ENCODE measurements around the gene ITGB5. TPM values are rescaled to one million over a fixed set of nuclear protein-coding genes. Genes with fewer than 3 reads are reported as not detected.

ITGB5 gene
- total RNA-seq, 1 experiment from 2014 or later = 116 TPM

DNA sequence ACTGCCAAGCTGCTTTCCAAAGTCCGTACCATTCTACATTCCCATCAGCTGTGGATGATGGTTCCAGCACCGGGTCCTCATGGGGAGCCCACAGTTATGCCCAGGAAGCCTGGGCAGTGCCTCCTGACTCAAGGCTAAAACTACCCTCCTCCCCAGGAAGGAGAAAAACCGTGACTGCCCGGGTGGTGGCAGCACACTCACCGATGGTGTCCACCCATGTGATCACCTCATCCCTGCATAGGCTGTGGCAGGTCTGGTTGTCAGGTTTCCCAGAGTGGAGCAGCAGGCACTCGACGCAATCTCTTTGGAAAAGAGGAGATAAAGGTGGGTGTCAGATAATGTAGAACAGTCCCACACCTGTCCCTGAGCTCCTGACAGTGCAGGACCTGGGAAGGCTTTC is 118.4 kb downstream of the ITGB5 start:
- intact Hi-C loops (cut with micrococcal nuclease; ENCODE audit: unreplicated experiment) = loop anchor here (10.0 kb wide), 1 partner anchor 204 kb away; no protein-coding TSS in a partner anchor

DNA sequence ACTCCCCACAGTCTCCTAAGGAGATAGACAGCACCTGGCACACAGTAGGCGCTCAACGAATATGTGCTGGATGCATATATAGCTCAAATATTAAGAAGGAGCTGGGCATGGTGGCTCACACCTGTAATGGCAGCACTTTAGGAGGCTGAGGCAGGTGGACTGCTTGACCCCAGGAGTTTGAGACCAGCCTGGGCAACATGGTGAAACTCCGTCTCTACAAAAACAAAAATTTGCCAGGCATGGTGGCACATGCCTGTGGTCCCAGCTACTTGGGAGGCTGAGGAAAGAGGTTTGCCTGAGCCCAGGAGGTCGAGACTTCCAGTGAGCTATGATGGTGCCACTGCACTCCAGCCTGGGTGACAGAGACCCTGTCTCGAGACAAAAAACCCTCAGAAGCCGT is 119.5 kb downstream of the ITGB5 start:
- BruUV-seq (replicated peaks) = no TSS peak
- intact Hi-C loops (cut with micrococcal nuclease; ENCODE audit: unreplicated experiment) = loop anchor here (10.0 kb wide), 1 partner anchor 203 kb away; no protein-coding TSS in a partner anchor
- Histone ChIP-seq H3K9me3 (ENCODE audit: low read depth, low read length, poor library complexity, severe bottlenecking) (no peaks in the 10 kb centered on the region), H3K4me1 (ENCODE audit: insufficient read depth, low read length, poor library complexity, severe bottlenecking) (peaks cover 32% of the 10 kb centered on the region), H3K36me3 (ENCODE audit: insufficient read depth, low read length, poor library complexity, severe bottlenecking) (peaks cover 42% of the 10 kb centered on the region), H3K27ac (ENCODE audit: low read depth, low read length, poor library complexity, severe bottlenecking) (no peak overlapping the region), H3K27me3 (replicated peaks; ENCODE audit: insufficient read depth, low read depth, low read length, poor library complexity) (no peaks in the 10 kb centered on the region), H3K4me3 (ENCODE audit: low read depth, low read length, poor library complexity, severe bottlenecking) (no peak overlapping the region)
- DNase-seq (ENCODE audit: low spot score) = no peak
- ChIA-PET POLR2A (ENCODE audit: low non-redundant PET) (no interaction called here), CTCF (no interaction called here)
- no peak for TF ChIP-seq EZH2 (IDR thresholded peaks at IDR 0.05; ENCODE audit: borderline replicate concordance, low read depth, low read length, poor library complexity, severe bottlenecking)

More for the DNA sequence above, 118.4 kb downstream of the ITGB5 start:
- Histone ChIP-seq H3K9me3 (ENCODE audit: low read depth, low read length, poor library complexity, severe bottlenecking) (no peaks in the 10 kb centered on the region), H3K36me3 (ENCODE audit: insufficient read depth, low read length, poor library complexity, severe bottlenecking) (peaks cover 37% of the 10 kb centered on the region), H3K27me3 (replicated peaks; ENCODE audit: insufficient read depth, low read depth, low read length, poor library complexity) (no peaks in the 10 kb centered on the region), H3K27ac (ENCODE audit: low read depth, low read length, poor library complexity, severe bottlenecking) (no peak overlapping the region), H3K4me1 (ENCODE audit: insufficient read depth, low read length, poor library complexity, severe bottlenecking) (peaks cover 42% of the 10 kb centered on the region), H3K4me3 (ENCODE audit: low read depth, low read length, poor library complexity, severe bottlenecking) (no peak overlapping the region)
- TF ChIP-seq, protein P1, sequence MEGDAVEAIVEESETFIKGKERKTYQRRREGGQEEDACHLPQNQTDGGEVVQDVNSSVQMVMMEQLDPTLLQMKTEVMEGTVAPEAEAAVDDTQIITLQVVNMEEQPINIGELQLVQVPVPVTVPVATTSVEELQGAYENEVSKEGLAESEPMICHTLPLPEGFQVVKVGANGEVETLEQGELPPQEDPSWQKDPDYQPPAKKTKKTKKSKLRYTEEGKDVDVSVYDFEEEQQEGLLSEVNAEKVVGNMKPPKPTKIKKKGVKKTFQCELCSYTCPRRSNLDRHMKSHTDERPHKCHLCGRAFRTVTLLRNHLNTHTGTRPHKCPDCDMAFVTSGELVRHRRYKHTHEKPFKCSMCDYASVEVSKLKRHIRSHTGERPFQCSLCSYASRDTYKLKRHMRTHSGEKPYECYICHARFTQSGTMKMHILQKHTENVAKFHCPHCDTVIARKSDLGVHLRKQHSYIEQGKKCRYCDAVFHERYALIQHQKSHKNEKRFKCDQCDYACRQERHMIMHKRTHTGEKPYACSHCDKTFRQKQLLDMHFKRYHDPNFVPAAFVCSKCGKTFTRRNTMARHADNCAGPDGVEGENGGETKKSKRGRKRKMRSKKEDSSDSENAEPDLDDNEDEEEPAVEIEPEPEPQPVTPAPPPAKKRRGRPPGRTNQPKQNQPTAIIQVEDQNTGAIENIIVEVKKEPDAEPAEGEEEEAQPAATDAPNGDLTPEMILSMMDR (conservative IDR thresholded peaks at IDR 0.05; ENCODE audit: low read depth, low read length) = peak; percentile 59
- TF ChIP-seq EZH2 (IDR thresholded peaks at IDR 0.05; ENCODE audit: borderline replicate concordance, low read depth, low read length, poor library complexity, severe bottlenecking) = no peak
- ChIA-PET POLR2A (ENCODE audit: low non-redundant PET) (no interaction called here), CTCF (no interaction called here)
- peak; percentile 57 for DNase-seq (ENCODE audit: low spot score)
- no TSS peak for BruUV-seq (replicated peaks)

DNA sequence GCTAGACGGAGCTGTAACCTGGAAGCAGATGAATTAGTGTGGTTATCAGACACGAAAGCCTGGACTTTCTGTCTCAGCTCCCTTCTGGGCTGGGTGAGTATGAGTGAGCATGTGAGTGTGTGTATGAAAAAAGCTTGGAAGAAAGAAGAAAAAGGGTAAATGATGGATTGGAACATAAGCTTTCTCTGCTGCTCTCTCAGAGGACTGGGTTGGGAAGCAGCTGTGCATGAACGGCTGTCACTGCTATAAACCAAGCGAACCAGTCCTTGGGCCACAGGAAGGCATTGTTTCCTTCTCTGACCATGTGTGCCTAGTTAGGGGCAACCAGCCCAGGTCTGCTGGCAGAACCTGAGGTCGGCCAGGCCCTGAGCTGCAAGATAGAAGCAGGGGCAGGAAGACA is 119.9 kb downstream of the ITGB5 start:
- peaks cover 27% of the 10 kb centered on the region for H3K4me1 ChIP-seq (ENCODE audit: insufficient read depth, low read length, poor library complexity, severe bottlenecking)
- DNase-seq (ENCODE audit: low spot score) = no peak
- ChIA-PET CTCF (no interaction called here), POLR2A (ENCODE audit: low non-redundant PET) (no interaction called here)
- H3K27me3 ChIP-seq (replicated peaks; ENCODE audit: insufficient read depth, low read depth, low read length, poor library complexity) = no peaks in the 10 kb centered on the region
- no peak overlapping the region for H3K4me3 ChIP-seq (ENCODE audit: low read depth, low read length, poor library complexity, severe bottlenecking)
- H3K9me3 ChIP-seq (ENCODE audit: low read depth, low read length, poor library complexity, severe bottlenecking) = no peaks in the 10 kb centered on the region
- TF ChIP-seq, protein P1 (conservative IDR thresholded peaks at IDR 0.05; ENCODE audit: low read depth, low read length) = no peak
- TF ChIP-seq EZH2 (IDR thresholded peaks at IDR 0.05; ENCODE audit: borderline replicate concordance, low read depth, low read length, poor library complexity, severe bottlenecking) = no peak
- H3K36me3 ChIP-seq (ENCODE audit: insufficient read depth, low read length, poor library complexity, severe bottlenecking) = peaks cover 42% of the 10 kb centered on the region
- BruUV-seq (replicated peaks) = no TSS peak
- peak overlapping the region; percentile 19 for H3K27ac ChIP-seq (ENCODE audit: low read depth, low read length, poor library complexity, severe bottlenecking)
- intact Hi-C loops (cut with micrococcal nuclease; ENCODE audit: unreplicated experiment) = loop anchor here (10.0 kb wide), 1 partner anchor 202 kb away; no protein-coding TSS in a partner anchor
